Activated CD4-positive, alpha-beta T cell treated with anti-CD3 and anti-CD28 coated beads, Interleukin-2, amount 10 ng/mL, durations not matched to agents 24 days and 14 days (primary cell): ENCODE measurements around the gene EIF5A. TPM values are rescaled to one million over a fixed set of nuclear protein-coding genes. Genes with fewer than 3 reads are reported as not detected.

Experiments
- DNase-seq: peaks from one replicate; pipeline ENCODE4 v3.0.0; 2022
- H3K27ac Mint-ChIP-seq: one replicate; pipeline ENCODE4 v1.8.0; 2022; ENCODE audit warnings: mild to moderate bottlenecking, mixed read lengths
- H3K27me3 Mint-ChIP-seq: one replicate; pipeline ENCODE4 v1.8.0; 2022; ENCODE audit warnings: mixed read lengths
- H3K36me3 Mint-ChIP-seq: one replicate; pipeline ENCODE4 v1.8.0; 2022; ENCODE audit warnings: low read depth, mild to moderate bottlenecking, mixed read lengths
- H3K4me1 Mint-ChIP-seq: one replicate; pipeline ENCODE4 v1.8.0; 2021; ENCODE audit warnings: mixed read lengths
- H3K4me3 Mint-ChIP-seq: one replicate; pipeline ENCODE4 v1.8.0; 2022; ENCODE audit warnings: mild to moderate bottlenecking, moderate library complexity, mixed read lengths
- H3K9me3 Mint-ChIP-seq: one replicate; pipeline ENCODE4 v1.8.0; 2021; ENCODE audit warnings: mixed read lengths
- intact Hi-C: fragments of 100-400 bp; cut with micrococcal nuclease; formaldehyde crosslinking; loops from one replicate; pipeline ENCODE4 v1.15.1; 2023
- total RNA-seq: library from RNA; stranded (reverse); gene quantifications from 2 replicates; pipeline ENCODE4 v1.2.3, GENCODE V29; 2022

The EIF5A gene
- total RNA-seq, 1 donor from 2014 or later: 1,327 TPM

DNA sequence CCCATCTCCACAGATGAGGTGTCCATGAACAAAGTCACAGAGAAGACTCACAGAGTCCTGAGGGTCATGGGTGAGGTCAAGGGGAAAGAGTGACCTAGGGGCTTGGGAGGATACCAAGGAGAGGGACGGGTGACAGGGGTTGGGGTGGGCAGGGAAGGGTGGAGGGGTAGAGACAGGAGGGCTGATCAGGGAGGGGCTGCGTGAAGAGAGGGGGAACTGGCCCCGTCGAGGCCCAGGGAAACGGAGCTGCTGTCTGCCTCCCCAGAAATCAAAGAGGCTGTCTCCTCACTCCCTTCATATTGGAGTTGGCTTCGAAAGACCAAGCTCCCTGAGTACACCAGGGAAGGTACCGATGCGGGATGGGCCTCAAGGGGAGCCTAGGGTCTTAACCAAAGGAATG lies 48.1 kb downstream of the EIF5A start:
- Mint-ChIP-seq H3K4me3 (no peak overlapping the region), H3K9me3 (no peaks in the 10 kb centered on the region), H3K27ac (no peak overlapping the region), H3K27me3 (no peaks in the 10 kb centered on the region), H3K36me3 (peaks cover 10% of the 10 kb centered on the region), H3K4me1 (peaks cover 24% of the 10 kb centered on the region)
- intact Hi-C loops: no loop called here
- no peak for DNase-seq

DNA sequence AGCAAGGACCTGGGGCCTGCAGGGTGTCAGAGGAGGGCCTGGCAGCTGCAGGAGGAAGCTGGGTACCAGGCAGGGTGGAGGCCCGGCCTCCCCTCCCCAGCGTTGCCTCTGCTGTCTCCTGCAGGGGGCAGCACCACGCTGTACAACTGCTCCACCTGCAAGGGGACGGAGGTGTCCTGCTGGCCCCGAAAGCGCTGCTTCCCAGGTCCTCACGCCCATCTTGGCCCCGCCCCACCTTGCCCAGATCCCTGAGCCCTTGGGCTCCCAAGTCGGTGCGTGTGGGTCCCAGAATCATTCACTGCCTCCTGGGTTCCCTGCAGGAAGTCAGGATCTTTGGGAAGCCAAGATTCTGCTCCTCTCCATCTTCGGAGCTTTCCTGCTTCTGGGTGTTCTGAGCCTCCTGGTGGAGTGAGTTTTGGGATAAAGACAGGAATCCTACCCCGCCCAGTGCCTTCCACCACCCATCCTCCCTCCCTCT lies 48.7 kb downstream of the EIF5A start:
- no peaks in the 10 kb centered on the region for H3K9me3 Mint-ChIP-seq
- no peak overlapping the region for H3K4me3 Mint-ChIP-seq
- no peaks in the 10 kb centered on the region for H3K27me3 Mint-ChIP-seq
- peak; percentile 96 for DNase-seq
- peak overlapping the region; percentile 73 for H3K27ac Mint-ChIP-seq
- peaks cover 9% of the 10 kb centered on the region for H3K36me3 Mint-ChIP-seq
- H3K4me1 Mint-ChIP-seq: peaks cover 23% of the 10 kb centered on the region
- intact Hi-C loops: loop anchor here (1.0 to 2.0 kb wide), 4 partner anchors 39 to 331 kb away; partner anchors contain the start of genes PLSCR3, SENP3, TMEM102 and TP53

DNA sequence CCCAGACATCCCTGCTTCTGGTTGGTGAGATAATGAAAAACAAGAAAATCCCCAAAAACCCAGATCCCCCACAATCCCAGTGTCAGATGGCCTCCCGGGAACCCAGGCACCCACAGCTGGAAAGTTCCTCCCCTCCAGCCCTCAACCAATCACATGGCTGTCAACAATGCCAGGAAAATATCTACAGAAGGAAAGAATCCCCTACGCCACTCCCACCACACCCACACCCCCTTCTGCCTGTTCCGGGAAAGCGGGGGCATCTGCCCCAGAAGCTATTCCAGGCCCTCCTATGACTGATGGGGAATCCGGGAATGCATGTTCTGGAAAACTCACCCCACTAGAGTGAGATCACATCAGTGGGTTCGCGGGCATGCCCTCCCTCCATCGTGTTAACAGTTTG lies 49.3 kb downstream of the EIF5A start:
- no peak for DNase-seq
- Mint-ChIP-seq H3K9me3 (no peaks in the 10 kb centered on the region), H3K4me3 (no peak overlapping the region), H3K27ac (no peak overlapping the region), H3K27me3 (no peaks in the 10 kb centered on the region), H3K4me1 (peaks cover 21% of the 10 kb centered on the region), H3K36me3 (peaks cover 6% of the 10 kb centered on the region)
- intact Hi-C loops: loop anchor here (1.0 to 2.0 kb wide), 4 partner anchors 38 to 330 kb away; partner anchors contain the start of genes PLSCR3, SENP3, TMEM102 and TP53

DNA sequence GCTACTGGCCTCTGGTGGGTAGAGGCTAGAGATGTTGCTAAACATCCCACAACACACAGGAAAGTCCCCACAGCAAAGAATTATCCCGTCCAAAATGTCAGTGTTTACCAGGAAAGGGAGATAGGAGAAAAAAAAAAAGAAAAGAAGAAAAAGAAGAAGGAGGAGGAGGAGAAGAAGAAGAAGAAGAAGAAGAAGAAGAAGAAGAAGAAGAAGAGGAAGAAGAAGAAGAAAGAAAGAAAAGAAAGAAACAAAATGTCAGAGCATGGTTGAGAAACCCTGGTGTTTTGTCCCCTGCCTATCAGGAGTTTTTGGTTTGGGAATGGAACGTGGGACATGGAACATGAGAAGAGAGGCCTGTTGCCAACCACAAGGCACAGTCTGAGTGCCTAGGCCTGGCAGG lies 50.0 kb downstream of the EIF5A start:
- no peak for DNase-seq
- H3K27ac Mint-ChIP-seq: no peak overlapping the region
- no peaks in the 10 kb centered on the region for H3K27me3 Mint-ChIP-seq
- no peak overlapping the region for H3K4me3 Mint-ChIP-seq
- intact Hi-C loops: loop anchor here (2.0 kb wide), 2 partner anchors 37 to 329 kb away; partner anchors contain the start of genes PLSCR3 and TP53
- no peaks in the 10 kb centered on the region for H3K9me3 Mint-ChIP-seq
- H3K4me1 Mint-ChIP-seq: peaks cover 21% of the 10 kb centered on the region
- H3K36me3 Mint-ChIP-seq: peaks cover 5% of the 10 kb centered on the region

DNA sequence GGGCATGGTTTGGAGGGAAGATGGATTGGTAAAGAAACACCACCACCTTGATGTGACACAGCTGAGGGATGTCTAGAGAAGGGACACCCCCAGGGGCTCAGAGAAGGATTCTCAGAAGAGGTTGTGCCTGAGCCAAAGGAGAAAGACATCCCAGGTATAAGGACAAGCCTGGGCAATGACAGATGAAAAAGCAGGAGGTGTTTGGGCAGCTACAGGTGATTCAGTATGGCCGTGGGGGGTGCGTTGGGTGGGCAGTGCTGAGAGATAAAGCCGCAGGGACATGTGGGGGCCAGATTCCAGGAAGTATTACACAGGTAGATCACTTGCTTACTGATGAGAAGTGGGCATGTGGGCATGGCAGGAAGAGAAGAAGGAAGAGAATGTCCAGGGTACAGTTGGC lies 54.5 kb downstream of the EIF5A start:
- Mint-ChIP-seq H3K9me3 (no peaks in the 10 kb centered on the region), H3K4me1 (peaks cover 2% of the 10 kb centered on the region), H3K27ac (no peak overlapping the region), H3K27me3 (no peaks in the 10 kb centered on the region), H3K4me3 (no peak overlapping the region), H3K36me3 (no peaks in the 10 kb centered on the region)
- intact Hi-C loops: no loop called here
- DNase-seq: no peak

Other genes with a start within 250 kb of the EIF5A start
- gene CLEC10A, start 227.4 kb upstream of the EIF5A start, total RNA-seq: not detected in 2 replicates
- gene ASGR2, start 192.8 kb upstream of the EIF5A start, total RNA-seq: not detected in 2 replicates
- gene ASGR1, start 128.3 kb upstream of the EIF5A start, total RNA-seq: 1.8 and 1.9 TPM in 2 replicates
- gene DLG4, start 87.8 kb upstream of the EIF5A start, total RNA-seq: 12.4 and 14.0 TPM in 2 replicates
- gene ACADVL, start 87.7 kb upstream of the EIF5A start, total RNA-seq: 244 and 267 TPM in 2 replicates
- 71.1 and 77.7 TPM in 2 replicates for gene DVL2, start 73.1 kb upstream of the EIF5A start, total RNA-seq
- 46.2 and 51.7 TPM in 2 replicates for gene PHF23, start 68.2 kb upstream of the EIF5A start, total RNA-seq
- gene GABARAP, start 65.2 kb upstream of the EIF5A start, total RNA-seq: 124 and 126 TPM in 2 replicates
- 188 and 190 TPM in 2 replicates for gene CTDNEP1, start 55.9 kb upstream of the EIF5A start, total RNA-seq
- 74.3 and 76.8 TPM in 2 replicates for gene ELP5, start 55.4 kb upstream of the EIF5A start, total RNA-seq
- gene CLDN7, start 45.1 kb upstream of the EIF5A start, total RNA-seq: 0.31 and 0.40 TPM in 2 replicates
- 0.17 and 0.37 TPM in 2 replicates for gene SLC2A4, start 25.9 kb upstream of the EIF5A start, total RNA-seq
- gene YBX2, start 13.0 kb upstream of the EIF5A start, total RNA-seq: 0.21 and 0.33 TPM in 2 replicates
- 51.5 and 56.2 TPM in 2 replicates for gene GPS2, start 7.7 kb downstream of the EIF5A start, total RNA-seq
- 59.3 and 59.6 TPM in 2 replicates for gene NEURL4, start 21.7 kb downstream of the EIF5A start, total RNA-seq
- gene ACAP1, start 28.9 kb downstream of the EIF5A start, total RNA-seq: 262 and 275 TPM in 2 replicates
- gene KCTD11, start 44.5 kb downstream of the EIF5A start, total RNA-seq: 7.0 and 7.6 TPM in 2 replicates
- not detected in 2 replicates for gene TMEM95, start 47.5 kb downstream of the EIF5A start, total RNA-seq
- gene TNK1, start 73.5 kb downstream of the EIF5A start, total RNA-seq: 5.3 and 5.5 TPM in 2 replicates
- gene PLSCR3, start 86.9 kb downstream of the EIF5A start, total RNA-seq: 75.5 and 79.8 TPM in 2 replicates
- 47.4 and 59.3 TPM in 2 replicates for gene TMEM256, start 96.5 kb downstream of the EIF5A start, total RNA-seq
- 2.9 and 3.0 TPM in 2 replicates for gene NLGN2, start 100.2 kb downstream of the EIF5A start, total RNA-seq
- not detected in 2 replicates for gene SPEM1, start 112.7 kb downstream of the EIF5A start, total RNA-seq
- gene SPEM2, start 118.0 kb downstream of the EIF5A start, total RNA-seq: not detected in 2 replicates
- gene SPEM3, start 121.2 kb downstream of the EIF5A start, total RNA-seq: not detected in 2 replicates
- gene TMEM102, start 127.8 kb downstream of the EIF5A start, total RNA-seq: 12.8 and 12.9 TPM in 2 replicates
- 9.4 and 9.5 TPM in 2 replicates for gene FGF11, start 131.9 kb downstream of the EIF5A start, total RNA-seq
- 6.1 and 7.2 TPM in 2 replicates for gene CHRNB1, start 137.4 kb downstream of the EIF5A start, total RNA-seq
- 16.0 and 16.1 TPM in 2 replicates for gene ZBTB4, start 172.0 kb downstream of the EIF5A start, total RNA-seq
- gene SLC35G6, start 173.8 kb downstream of the EIF5A start, total RNA-seq: not detected in 2 replicates
- 226 and 230 TPM in 2 replicates for gene POLR2A, start 176.7 kb downstream of the EIF5A start, total RNA-seq
- 21.5 and 21.8 TPM in 2 replicates for gene TNFSF12, start 241.4 kb downstream of the EIF5A start, total RNA-seq